Activated CD8-positive, alpha-beta memory T cell treated with anti-CD3 and anti-CD28 coated beads for 1 hour (primary cell): ENCODE results near the gene PACS1.
"Not testable (repeated sequence)": the region's sequence is repeated elsewhere in the genome, so short reads cannot be mapped to it uniquely, and the experiment has no call there.

ENCODE experiments used
- DNase-seq, 2 donors: peaks; one replicate each; pipeline ENCODE4 v3.0.0-alpha.2; 2020; ENCODE audit warnings: low read depth in 1 of 2; ENCODE audit errors: extremely low read depth in 1 of 2

PACS1 gene

DNA sequence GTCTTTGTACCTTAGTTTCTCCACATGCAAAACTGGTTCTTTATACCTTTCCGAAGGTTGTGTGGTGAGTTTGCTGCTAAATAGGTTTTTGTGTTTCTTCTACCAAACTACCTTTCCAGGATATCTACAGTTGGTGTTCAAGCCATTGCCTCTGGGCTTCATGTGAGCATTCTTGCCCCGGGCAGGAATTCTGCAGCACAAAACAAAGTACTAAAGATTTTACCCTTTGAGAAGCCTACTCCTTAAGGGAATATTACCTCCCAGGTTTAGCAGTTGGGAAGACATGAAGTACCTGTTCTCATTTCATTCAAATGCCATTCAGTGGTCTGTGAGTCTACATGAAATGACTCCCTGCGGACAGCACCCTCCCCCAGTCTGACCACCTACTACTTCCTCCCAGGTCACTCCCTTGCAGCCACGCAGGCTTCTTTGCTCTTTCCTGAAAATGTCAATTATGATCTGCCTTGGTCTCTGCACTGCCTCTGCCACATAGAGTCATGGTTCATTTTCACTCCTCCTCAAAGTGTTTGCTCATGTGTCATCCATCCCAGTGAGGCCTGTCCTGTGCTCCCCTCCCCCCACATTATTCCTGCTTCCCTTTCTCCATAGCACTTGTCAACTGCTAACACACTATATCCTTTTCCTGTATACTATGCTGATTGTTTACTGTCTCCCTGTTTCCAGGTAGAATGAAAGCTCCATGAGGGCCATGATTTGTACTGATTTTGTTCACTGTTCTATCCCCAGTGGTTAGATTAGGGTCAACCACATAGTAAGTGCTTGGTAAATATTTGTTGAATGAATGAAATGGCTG lies 36.9 kb downstream of the PACS1 start:
- no peak for DNase-seq

DNA sequence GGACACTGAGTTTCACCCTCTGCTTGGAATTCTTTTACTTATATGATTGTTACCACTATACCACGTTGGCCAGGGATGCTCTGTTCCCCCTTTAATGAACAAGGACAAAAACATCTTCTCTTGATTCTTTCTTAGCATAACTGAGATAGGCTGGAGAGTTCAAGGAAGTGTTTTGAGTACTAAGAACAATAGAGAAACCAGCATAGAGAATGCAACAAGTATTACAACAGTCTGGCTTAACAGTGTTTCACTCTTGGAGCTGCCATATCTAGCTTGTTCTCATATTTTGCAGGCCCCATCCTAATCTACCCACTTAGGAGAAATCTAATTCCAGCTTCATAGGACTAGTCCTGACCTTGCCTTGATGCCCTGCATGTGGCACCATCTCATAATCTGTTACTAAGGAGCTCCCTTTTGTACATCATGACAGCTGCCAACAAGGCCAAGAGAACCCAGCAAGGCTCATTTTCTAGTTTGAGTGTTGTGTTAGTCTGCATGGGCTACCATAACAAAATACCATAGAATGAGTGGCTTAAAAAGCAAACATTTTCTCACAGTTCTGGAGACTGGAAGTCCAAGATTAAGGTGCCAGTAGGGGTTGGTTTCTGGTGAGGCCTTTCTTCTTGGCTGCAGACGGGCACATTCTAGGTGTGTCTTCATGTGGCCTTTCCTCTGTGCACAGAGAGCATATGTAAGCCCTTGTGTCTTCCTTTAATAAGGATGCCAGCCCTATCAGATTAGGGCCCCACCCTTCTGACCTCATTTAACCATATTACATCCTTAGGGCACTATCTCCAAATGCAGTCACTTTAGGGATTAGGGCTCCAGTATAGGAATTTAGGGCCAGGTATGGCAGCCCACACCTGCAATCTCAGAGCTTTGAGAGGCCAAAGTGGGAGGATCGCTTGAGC lies 37.8 kb downstream of the PACS1 start:
- no peak for DNase-seq

DNA sequence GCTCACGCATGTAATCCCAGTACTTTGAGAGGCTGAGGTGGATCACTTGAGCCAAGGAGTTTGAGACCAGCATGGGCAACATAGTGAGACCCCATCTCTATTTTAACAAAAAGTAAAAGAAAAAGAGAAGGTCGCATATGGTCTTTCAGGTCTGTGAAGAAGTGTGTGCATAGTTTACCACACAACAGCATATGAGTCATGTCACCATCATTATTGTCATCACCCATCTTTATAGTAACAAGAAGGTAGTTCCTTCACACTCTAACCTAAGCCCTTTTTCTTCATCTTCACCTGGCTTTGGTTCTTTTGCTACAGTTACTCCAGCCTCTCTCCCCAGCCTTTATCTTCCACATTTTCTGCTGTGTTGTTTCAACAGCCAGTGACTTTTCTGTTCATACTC lies 39.2 kb downstream of the PACS1 start:
- no peak for DNase-seq

DNA sequence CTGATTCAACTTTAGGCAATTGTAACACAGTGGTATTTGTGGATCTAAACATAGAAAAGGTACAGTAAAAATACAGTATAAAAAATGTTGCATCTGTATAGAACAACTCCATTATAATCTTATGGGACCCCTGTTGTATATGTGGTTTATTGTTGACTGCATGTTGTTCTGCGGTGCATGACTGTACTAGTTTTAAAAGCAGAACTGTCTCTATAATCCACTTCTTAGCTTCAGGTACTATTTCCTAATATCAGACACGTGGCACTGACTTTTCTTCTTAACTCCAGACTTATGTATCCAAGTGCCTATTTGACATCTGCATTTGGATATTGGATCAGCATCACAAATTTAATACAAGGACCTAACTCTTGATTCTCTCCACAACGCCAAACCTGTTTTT lies 41.1 kb downstream of the PACS1 start:
- no peak for DNase-seq

DNA sequence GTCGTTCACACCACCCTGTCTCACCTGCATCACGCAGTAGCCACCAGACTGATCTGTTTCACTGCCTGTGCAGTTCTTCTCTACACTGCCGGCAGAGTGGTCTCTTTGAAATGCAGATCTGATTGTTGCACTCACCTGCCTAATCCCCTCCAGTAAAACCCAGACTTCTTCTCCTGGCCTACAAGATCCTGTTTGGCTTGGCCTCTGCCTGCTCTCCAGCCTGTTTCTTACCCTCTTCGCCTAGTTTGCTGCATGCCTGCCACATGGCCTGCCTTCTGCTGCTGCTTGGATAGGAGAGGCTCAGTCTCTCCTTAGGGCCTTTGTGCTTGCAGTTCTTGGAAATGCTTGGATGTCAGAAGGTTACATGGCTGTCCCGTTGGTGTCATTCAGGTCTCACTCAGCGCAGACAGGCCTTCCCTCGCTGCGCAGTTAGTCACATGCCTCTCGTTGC lies 42.0 kb downstream of the PACS1 start:
- no peak for DNase-seq

DNA sequence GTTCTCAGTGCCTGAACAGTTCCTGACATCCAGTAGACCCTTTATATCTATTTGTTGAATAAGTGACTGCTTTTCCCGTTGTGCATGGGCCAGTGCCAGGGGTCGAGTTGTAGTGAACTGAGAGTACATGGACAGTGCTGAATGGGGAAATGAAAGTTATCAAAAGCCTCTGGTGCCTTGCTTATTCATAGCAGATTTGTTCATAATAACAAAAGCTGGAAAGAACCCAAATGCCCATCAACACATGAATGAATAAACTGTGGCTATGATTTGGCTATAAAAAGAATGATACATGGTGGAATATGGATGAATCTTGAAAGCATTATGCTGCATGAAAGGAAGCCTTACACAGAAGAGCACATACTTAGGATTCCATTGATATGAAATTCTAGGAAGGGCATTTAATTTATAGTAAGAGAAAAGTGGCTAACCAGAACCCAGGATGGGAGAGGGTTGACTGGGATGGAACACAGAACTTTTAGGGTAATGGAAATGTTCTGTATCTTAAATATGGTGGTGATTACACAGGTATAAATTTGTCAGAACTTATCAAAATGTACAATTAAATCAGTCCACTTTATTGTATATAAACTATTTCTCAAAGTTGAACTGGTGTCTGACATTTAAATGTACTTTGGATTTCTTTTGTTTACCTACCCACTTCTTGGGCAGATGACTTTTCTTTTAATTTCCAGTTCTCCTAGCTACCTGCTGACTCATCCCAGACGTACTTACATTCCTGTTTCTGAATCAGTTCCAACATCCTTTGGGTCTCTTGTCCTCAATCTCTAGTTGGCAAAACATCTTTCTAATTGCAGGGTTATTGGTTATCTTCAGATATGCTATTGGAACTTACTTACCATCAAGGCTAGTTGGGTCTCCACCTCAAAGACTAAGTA lies 42.8 kb downstream of the PACS1 start:
- no peak for DNase-seq

DNA sequence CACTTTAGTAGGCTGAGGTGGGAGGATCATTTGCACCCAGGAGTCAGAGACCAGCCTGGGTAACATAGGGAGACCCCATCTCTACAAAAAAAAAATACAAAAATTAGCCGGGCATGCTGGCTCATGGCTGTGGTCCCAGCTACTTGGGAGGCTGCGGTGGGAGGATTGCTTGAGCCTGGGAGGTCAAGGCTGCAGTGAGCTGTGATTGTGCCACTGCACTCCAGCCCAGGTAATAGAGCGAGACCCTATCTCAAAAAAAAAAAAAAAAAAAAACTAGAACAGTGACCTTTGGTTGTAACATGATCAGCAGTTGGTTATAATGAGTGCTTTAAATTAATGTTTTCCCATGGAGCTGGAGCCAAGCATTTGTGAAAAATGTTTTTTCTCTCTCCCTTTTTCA lies 44.9 kb downstream of the PACS1 start:
- DNase-seq: not testable (repeated sequence)

DNA sequence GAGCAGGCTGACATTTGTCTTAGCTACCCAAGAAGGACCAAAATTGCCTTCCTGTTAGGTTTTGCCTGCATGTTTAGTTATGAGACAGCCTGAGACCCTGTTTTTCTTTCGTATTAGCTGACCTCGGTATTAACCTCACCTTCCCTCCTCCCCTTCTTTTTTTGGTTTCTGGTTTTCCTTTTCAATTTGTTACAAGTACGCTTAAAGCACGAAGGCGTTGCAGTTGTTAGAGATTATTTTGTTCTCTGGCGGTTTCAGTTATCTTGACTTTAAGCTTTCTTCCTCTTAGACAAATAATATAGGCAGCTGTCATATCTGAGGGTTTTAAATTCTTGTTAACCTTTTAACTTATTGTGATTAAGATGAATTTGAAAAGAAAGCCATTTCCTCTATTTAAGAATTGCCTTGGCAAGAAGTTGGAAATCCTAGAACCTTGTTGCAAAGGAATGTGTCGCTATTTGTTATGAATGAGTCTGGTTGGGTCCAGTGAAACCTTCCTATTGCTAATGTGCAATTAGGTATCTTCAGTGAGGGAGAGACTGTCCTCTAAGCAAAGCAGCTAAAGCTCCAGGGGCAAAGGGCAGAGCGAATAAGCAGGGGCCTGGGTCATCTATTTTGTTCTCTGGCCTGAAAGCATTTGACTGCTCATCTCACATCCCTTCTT lies 45.7 kb downstream of the PACS1 start:
- DNase-seq: no peak

DNA sequence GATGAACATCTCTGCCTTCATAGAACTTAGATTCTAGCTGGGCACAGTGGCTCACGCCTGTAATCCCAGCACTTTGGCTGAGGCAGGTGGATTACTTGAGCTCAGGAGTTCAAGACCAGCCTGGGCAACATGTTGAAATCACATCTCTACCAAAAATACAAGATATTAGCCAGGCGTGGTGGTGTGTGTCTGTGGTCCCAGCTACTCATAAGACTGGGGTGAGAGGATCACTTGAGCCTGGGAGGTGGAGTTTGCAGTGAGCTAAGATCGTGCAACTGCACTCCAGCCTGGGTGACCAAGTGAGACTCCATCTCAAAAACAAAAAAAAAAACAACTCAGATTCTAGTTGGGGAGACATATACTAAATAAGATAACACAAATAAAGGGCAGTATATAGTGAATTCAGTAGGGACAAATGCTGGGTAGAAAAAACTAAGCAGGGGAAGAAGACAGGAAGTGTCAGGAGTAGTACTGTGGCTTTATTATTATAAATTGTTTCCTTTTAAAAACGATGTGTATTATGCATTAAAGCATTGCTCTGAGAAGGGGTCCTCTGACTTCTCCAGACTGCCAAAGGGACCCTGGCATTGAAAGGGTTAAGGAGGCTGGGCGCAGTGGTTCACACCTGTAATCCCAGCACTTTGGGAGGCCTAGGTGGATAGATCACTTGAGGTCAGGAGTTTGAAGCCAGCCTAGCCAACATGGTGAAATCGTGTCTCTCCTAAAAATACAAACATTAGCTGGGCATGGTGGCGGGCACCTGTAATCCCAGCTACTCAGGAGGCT lies 46.7 kb downstream of the PACS1 start:
- no peak for DNase-seq

DNA sequence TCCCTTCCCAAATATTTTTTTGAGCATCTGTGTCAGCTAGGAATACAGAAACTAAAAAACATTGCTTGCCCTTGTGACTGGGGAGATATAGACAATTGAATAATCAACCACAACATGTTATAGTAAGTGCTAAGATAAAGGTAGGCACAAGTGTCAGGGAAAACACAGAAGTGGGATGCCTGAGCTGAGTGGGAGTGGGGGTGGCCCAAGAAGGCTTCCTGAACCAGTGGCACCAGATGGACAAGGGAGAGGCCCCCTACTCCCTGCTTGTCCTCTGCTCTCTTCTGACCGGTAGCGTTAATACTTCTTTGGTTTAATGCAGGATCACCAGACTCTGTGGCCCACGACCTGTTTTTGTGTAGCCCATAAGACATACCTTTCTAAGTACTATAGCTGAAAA lies 48.8 kb downstream of the PACS1 start:
- DNase-seq: no peak

DNA sequence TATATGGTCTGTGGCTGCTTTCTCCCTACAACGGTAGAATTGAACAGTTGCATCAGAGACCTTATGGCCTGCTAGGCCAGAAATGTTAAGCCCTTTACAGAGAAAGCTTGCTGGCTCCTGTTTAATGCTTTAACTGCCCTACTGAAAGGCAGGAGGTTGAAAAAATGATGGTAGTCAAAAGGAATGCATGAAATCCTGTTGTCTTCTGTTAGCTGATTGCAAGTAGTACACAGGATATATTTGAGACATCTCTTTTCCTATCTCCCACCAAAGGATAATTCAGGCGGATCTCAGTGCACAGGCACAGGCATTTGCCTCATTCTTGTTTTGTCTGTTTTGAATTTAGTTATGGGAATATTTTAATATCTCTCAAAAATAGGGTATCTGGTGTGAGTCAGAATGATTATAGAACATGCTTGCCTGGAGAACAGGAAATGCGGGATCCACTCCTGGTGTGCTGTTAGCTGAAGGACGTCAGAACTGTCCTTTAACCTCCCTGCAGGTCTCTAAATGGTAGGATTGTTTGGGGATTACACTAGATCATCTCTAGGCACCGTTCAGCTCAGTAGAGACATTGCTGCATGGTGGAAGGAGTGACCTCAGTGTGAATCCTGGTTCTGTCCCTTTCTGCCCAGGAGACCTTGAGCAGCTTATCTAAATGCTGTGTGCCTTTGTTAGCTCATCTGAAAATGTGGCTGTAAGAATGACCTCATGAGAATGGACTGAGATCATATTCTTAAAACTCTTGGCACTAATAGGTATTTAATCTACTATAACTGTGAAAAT lies 49.5 kb downstream of the PACS1 start:
- DNase-seq: no peak

DNA sequence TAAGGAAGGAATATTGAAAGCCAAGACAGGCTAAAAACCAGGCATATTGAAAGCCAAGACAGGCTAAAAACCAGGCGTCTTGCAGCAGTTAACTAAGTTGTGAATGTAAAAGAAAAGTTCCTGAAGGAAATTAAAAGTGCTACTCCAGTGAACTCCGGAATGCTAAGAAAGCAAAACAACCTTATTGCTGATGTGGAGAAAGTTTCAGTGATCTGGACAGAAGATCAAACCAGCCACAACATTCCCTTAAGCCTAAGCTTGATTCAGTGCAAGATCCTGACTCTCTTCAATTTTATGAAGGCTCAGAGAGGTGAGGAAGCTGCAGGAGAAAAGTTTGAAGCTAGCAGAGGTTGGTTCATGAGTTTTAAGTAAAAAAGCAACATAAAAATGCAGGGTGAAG lies 51.4 kb downstream of the PACS1 start:
- no peak for DNase-seq

DNA sequence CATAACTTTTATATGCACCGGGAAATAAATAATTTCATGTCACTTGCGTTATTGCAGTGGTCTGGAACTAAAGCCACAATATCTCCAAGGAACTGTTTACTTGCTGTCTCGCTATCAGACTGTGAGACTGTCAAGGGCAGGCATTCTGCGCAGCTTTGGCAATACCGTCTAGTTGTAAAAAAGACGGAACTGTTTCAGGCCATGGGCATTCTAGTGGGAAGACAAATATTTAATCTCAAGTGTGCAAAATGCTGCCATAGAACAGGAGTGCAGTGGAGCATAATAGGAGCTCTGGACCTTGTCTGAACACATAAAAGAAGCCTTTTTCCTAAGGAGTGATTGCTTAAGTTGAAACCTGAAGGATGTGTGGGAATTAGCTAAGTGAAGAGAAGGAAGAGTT lies 53.8 kb downstream of the PACS1 start:
- DNase-seq: no peak

DNA sequence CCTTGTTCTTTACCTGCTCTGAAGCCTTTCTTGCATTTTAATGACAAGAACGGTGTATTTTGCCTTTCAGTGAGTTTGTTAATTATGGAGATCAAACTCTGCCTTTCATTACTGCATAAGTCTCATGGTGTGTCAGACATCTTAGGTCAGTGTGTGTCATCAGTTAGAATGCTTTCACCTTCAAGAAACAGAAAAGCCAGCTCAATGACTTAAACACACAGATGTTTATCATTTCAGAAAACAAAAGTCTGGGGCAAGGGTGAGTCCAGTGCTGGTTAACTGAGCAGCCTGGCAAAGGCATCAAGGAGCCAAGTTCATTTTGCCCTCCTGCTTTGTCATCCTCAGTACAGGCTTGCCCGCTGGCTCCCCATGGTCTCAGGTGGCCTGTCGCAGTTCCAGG lies 54.5 kb downstream of the PACS1 start:
- no peak for DNase-seq

DNA sequence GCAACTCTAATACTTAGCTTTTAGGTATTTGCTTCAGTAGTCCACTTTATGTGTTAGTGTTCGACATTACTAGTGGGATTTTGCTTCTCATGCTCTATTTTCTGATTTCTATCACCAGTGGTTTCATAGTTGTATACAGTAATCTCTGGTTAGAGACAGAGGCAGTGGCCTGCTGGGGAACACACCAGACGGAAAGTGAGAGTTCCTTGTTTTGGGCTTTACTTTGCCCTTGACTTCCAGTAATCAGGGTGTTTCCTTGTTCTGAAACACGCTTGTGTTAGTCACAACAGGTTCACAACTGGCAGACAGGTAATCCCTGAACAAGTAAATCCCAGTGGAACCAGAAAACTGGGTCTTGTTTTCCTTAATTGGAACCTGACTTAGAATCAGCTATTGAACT lies 56.0 kb downstream of the PACS1 start:
- no peak for DNase-seq

DNA sequence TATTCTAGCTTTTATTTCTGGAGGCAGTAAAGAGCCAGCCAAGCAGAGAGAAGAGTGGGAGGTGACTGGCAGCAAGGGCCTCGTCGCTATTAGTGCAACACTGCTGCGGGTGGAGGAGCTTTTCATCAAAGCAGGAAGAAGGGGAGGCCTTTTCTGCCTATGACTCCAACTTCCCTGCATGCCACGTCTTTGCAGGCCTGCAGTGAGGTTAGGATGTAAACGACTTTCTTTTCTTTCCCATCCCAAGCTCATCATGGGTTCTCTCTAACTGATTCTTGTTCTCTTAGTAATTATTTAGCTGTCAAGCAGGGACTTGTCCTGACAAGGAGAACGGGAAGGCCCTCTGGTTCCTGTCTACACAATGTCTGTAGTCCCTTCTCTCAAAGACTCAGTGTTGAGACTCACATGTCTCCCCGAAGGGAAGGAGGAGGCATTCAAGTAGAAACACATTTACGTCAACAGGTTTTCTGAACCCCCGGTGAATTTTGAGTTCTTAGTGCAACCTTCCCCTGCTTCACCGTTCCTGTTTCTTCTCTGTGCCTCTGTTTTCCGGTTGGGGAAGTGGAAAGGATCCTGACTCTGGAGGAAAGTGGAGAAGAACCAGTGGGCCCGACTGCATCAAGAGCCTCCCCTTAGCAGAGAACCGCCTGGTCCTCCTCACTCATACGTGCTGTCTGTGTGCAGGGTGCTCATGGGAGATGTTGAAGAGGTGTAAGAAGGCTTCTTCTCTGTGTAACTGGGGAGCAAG lies 56.9 kb downstream of the PACS1 start:
- DNase-seq: peak; percentile 12 to 17

DNA sequence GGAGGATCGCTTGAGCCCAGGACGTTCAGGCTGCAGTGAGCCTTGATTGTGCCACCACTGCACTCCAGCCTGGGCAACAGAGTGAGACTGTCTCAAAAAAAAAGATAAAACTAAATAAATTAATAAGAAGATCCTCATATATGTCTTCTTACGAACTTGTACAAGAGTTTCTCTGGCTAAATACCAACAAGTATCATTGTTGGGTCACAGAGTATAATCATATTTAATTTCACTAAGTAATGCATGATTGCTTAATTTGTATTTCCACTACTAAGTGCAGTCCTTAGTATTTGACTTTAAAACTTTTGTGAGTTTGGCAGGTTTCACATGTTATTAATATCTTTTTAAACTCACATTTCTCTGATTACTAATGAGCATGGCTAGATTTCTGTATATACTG lies 60.9 kb downstream of the PACS1 start:
- DNase-seq: no peak

DNA sequence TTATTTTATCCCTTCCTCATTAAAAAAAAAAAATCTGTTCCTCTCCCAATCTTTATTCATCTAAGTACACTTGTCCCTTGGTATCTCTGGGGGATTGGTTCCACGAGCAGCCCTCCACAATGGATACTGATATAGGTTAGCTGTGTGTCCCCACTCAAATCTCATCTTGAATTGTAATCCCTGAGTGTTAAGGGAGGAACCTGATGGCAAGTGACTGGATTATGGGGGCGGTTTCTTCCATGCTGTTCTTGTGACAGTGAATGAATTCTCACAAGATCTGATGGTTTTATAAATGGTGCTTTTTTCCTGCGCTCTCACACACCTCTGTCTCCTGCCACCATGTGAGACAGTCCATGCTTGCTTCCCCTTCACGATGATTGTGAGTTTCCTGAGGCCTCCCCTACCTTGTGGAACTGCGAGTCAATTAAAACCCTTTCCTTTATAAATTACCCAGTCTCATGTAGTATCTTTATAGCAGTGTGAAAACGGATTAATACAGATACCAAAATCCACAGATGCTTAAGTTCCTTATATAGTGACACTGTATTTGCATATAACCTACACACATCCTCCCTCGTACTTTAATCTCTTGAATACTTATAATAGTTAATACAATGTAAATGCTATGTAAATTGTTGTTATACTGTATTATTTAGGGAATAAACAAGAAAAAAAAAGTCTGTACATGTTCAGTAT lies 62.0 kb downstream of the PACS1 start:
- no peak for DNase-seq
